Measurements from ENCODE around the gene ELFN1.

Gene ELFN1

DNA sequence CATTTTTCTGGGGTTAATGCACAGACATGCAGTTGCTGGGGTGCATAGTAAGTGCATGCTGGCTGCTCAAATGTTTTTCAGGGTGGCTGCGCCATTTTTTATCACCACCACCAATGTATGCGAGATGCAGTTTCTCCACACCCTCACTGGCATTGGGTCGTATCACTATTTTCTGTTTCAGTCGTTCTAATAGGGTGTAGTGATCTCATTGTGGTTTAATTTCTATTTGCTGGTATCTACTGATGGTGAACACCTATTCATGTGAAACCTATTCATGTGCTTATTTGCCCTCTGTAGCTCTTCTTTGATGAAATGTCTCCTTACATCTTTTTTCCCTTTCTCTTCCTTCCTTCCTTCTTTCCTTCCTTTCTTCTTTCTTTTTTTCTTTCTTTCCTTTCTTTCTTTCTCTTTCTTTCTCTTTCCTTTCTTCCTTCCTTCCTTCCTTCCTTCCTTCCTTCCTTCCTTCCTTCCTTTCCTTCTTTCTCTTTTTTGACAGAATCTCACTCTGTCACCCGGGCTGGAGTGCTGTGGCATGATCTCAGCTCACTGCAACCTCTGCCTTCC is 84.3 kb downstream of the ELFN1 start:
- no peak for DNase-seq (ENCODE audit: low read depth in 1 of 2, low spot score in 1 of 2)
- H3K4me3 ChIP-seq (replicated peaks; ENCODE audit: insufficient read depth, low read length), result no peak overlapping the region
- peaks cover under 1% of the 10 kb centered on the region for H3K27me3 ChIP-seq (ENCODE audit: insufficient read depth, poor library complexity, severe bottlenecking)
- no peak overlapping the region for H3K27ac ChIP-seq (replicated peaks)
- TF ChIP-seq POLR2AphosphoS5 (IDR thresholded peaks at IDR 0.05; ENCODE audit: low read depth) (no peak), GABPA (IDR thresholded peaks at IDR 0.05; ENCODE audit: low read depth) (no peak)

DNA sequence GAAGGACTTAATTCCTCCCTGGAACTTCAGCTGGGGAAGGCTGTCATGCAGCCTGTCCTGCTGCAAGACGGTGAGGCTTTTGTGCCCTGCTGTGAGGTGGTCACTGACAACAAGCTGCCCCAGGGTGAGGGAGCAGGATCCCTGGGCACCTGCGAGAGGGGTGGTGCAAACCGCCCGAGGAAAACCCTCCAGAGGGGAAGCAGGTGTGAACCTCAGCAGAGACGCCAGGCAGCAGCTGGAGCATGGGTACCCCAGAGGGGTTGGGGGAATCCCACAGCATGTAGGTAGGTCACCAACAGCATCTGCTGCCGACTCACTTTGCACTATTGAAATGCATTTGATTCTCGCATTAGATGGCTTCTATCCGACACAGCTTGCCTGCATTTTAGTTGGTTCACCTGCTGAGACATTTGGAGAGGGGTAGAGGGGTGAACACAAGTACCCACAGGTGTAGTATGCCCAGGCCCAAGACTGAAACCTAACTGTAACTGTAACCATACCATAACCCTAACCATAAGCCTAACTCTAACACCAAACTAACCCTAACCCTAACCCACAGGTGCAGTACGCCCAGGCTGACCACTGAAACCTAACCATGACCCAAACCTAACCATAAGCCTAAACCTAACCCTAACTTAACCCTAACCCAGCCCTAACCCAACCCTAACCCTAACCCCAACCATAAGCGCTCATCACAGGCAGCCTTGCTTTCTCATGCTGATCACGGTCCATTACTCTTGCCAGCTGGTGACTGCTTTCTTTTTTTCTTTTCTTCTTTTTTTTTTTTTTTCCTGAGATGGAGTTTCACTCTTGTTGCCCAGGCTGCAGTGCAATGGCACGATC is 85.9 kb downstream of the ELFN1 start:
- H3K4me3 ChIP-seq (replicated peaks; ENCODE audit: insufficient read depth, low read length), result no peak overlapping the region
- TF ChIP-seq, protein P1, sequence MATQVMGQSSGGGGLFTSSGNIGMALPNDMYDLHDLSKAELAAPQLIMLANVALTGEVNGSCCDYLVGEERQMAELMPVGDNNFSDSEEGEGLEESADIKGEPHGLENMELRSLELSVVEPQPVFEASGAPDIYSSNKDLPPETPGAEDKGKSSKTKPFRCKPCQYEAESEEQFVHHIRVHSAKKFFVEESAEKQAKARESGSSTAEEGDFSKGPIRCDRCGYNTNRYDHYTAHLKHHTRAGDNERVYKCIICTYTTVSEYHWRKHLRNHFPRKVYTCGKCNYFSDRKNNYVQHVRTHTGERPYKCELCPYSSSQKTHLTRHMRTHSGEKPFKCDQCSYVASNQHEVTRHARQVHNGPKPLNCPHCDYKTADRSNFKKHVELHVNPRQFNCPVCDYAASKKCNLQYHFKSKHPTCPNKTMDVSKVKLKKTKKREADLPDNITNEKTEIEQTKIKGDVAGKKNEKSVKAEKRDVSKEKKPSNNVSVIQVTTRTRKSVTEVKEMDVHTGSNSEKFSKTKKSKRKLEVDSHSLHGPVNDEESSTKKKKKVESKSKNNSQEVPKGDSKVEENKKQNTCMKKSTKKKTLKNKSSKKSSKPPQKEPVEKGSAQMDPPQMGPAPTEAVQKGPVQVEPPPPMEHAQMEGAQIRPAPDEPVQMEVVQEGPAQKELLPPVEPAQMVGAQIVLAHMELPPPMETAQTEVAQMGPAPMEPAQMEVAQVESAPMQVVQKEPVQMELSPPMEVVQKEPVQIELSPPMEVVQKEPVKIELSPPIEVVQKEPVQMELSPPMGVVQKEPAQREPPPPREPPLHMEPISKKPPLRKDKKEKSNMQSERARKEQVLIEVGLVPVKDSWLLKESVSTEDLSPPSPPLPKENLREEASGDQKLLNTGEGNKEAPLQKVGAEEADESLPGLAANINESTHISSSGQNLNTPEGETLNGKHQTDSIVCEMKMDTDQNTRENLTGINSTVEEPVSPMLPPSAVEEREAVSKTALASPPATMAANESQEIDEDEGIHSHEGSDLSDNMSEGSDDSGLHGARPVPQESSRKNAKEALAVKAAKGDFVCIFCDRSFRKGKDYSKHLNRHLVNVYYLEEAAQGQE (IDR thresholded peaks at IDR 0.05; ENCODE audit: insufficient replicate concordance, low read depth), result no peak
- TF ChIP-seq SPI1 (IDR thresholded peaks at IDR 0.05; ENCODE audit: borderline replicate concordance, low read depth) (no peak), GABPA (IDR thresholded peaks at IDR 0.05; ENCODE audit: low read depth) (no peak), POLR2AphosphoS5 (IDR thresholded peaks at IDR 0.05; ENCODE audit: low read depth) (no peak)
- TF ChIP-seq, protein P2, sequence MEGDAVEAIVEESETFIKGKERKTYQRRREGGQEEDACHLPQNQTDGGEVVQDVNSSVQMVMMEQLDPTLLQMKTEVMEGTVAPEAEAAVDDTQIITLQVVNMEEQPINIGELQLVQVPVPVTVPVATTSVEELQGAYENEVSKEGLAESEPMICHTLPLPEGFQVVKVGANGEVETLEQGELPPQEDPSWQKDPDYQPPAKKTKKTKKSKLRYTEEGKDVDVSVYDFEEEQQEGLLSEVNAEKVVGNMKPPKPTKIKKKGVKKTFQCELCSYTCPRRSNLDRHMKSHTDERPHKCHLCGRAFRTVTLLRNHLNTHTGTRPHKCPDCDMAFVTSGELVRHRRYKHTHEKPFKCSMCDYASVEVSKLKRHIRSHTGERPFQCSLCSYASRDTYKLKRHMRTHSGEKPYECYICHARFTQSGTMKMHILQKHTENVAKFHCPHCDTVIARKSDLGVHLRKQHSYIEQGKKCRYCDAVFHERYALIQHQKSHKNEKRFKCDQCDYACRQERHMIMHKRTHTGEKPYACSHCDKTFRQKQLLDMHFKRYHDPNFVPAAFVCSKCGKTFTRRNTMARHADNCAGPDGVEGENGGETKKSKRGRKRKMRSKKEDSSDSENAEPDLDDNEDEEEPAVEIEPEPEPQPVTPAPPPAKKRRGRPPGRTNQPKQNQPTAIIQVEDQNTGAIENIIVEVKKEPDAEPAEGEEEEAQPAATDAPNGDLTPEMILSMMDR (IDR thresholded peaks at IDR 0.05; ENCODE audit: insufficient read depth, low read length), result no peak
- H3K27me3 ChIP-seq (ENCODE audit: insufficient read depth, poor library complexity, severe bottlenecking), result no peaks in the 10 kb centered on the region
- no peak for DNase-seq (ENCODE audit: low read depth in 1 of 2, low spot score in 1 of 2)
- no peak overlapping the region for H3K27ac ChIP-seq (replicated peaks)

DNA sequence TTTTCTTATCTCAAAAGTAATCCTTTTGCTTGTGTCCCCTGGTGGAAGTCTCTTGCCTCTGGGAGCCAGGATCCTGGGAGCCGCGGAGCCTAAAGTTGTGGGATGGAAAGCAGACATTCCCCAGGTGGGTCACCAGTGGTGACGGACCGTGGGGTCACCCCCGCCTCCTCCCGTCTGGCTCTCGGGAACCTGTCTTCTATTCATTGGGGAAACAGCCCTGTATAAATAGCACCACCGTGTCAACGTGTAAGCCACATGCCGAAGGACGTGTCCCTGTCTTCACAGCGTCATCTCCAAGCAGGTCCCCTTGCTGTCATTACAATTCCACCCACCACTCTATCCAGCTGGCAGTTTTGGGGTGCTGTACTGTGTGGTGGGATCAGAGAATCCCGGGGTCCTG is 87.5 kb downstream of the ELFN1 start:
- no peaks in the 10 kb centered on the region for H3K27me3 ChIP-seq (ENCODE audit: insufficient read depth, poor library complexity, severe bottlenecking)
- TF ChIP-seq POLR2AphosphoS5 (IDR thresholded peaks at IDR 0.05; ENCODE audit: low read depth) (no peak), GABPA (IDR thresholded peaks at IDR 0.05; ENCODE audit: low read depth) (no peak), SPI1 (IDR thresholded peaks at IDR 0.05; ENCODE audit: borderline replicate concordance, low read depth) (no peak)
- TF ChIP-seq, protein P1 (IDR thresholded peaks at IDR 0.05; ENCODE audit: insufficient replicate concordance, low read depth), result no peak
- TF ChIP-seq, protein P2 (IDR thresholded peaks at IDR 0.05; ENCODE audit: insufficient read depth, low read length), result no peak
- H3K27ac ChIP-seq (replicated peaks), result no peak overlapping the region
- DNase-seq (ENCODE audit: low read depth in 1 of 2, low spot score in 1 of 2), result no peak
- no peak overlapping the region for H3K4me3 ChIP-seq (replicated peaks; ENCODE audit: insufficient read depth, low read length)

DNA sequence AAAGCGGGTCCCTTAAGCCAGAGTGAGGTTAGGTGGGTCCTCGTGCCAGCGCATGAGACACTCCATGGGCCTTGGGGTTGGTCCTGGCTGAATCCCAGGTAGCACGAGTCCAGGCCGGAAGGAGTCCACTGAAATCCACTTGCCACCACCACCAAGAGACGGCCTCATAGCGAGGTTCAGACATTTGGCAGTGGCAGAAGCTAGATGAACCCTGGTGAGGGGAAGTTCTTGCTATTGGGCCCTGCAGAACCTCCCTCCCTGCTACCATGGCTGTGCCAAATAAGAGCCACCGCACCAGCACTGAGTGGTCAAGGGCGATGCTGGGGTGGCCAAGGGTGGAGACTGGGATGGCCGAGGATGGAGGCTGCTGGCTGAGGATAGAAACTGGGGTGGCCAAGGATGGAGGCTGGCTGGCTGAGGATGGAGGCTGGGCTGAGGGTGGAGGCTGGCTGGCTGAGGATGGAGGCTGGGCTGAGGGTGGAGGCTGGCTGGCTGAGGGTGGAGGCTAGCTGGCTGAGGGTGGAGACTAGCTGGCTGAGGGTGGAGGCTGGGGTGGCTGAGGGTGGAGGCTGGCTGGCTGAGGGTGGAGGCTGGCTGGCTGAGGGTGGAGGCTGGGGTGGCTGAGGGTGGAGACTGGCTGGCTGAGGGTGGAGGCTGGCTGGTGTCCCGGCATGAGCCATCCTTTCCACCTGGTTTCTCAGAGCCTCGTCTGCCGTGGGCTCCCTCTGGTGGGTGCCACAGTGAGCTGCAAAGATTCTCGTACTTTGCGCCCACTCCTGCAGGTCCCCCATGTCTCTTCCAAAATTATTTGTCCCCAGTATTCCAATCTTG is 88.2 kb downstream of the ELFN1 start:
- H3K4me3 ChIP-seq (replicated peaks; ENCODE audit: insufficient read depth, low read length), result no peak overlapping the region

More for the DNA sequence above, 88.2 kb downstream of the ELFN1 start:
- peak in 1 of 2 experiments; percentile 9 for DNase-seq (ENCODE audit: low read depth in 1 of 2, low spot score in 1 of 2)
- TF ChIP-seq, protein P2 (IDR thresholded peaks at IDR 0.05; ENCODE audit: insufficient read depth, low read length), result peak; percentile 22
- TF ChIP-seq POLR2AphosphoS5 (IDR thresholded peaks at IDR 0.05; ENCODE audit: low read depth) (no peak), SPI1 (IDR thresholded peaks at IDR 0.05; ENCODE audit: borderline replicate concordance, low read depth) (no peak)
- H3K27me3 ChIP-seq (ENCODE audit: insufficient read depth, poor library complexity, severe bottlenecking), result no peaks in the 10 kb centered on the region
- H3K27ac ChIP-seq (replicated peaks), result no peak overlapping the region
